ENCODE results near the gene NAV2. TPM values are rescaled to one million over a fixed set of nuclear protein-coding genes. Genes with fewer than 3 reads are reported as not detected.

NAV2 gene
- total RNA-seq, 2 donors from 2014 or later, result 21.3 to 45.3 TPM

DNA sequence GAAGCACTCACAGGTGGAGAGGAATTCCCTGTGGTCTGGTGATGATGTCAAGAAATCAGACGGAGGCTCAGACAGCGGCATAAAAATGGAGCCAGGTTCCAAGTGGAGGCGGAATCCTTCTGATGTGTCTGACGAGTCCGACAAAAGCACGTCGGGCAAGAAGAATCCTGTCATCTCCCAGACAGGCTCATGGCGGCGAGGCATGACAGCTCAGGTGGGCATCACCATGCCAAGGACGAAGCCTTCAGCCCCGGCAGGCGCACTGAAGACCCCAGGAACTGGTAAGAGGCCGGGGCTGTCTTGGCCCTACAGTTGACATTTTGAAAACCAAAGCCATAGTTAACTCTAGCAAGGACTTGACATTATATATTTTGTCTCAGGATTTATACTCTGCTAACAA lies 331.4 kb downstream of the NAV2 start:
- Histone ChIP-seq H3K9ac (ENCODE audit: low read depth in 2 of 2, low read length in 2 of 2) (no peak overlapping the region), H3K4me1 (no peaks in the 10 kb centered on the region), H3K27ac (no peak overlapping the region), H3K27me3 (no peaks in the 10 kb centered on the region), H3K9me3 (no peaks in the 10 kb centered on the region), H3K4me3 (no peak overlapping the region), H3K36me3 (no peaks in the 10 kb centered on the region)
- TF ChIP-seq, protein P1, sequence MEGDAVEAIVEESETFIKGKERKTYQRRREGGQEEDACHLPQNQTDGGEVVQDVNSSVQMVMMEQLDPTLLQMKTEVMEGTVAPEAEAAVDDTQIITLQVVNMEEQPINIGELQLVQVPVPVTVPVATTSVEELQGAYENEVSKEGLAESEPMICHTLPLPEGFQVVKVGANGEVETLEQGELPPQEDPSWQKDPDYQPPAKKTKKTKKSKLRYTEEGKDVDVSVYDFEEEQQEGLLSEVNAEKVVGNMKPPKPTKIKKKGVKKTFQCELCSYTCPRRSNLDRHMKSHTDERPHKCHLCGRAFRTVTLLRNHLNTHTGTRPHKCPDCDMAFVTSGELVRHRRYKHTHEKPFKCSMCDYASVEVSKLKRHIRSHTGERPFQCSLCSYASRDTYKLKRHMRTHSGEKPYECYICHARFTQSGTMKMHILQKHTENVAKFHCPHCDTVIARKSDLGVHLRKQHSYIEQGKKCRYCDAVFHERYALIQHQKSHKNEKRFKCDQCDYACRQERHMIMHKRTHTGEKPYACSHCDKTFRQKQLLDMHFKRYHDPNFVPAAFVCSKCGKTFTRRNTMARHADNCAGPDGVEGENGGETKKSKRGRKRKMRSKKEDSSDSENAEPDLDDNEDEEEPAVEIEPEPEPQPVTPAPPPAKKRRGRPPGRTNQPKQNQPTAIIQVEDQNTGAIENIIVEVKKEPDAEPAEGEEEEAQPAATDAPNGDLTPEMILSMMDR (IDR thresholded peaks at IDR 0.05), result no peak
- no peak for DNase-seq
- intact Hi-C loops (cut with DNase I), result no loop called here

DNA sequence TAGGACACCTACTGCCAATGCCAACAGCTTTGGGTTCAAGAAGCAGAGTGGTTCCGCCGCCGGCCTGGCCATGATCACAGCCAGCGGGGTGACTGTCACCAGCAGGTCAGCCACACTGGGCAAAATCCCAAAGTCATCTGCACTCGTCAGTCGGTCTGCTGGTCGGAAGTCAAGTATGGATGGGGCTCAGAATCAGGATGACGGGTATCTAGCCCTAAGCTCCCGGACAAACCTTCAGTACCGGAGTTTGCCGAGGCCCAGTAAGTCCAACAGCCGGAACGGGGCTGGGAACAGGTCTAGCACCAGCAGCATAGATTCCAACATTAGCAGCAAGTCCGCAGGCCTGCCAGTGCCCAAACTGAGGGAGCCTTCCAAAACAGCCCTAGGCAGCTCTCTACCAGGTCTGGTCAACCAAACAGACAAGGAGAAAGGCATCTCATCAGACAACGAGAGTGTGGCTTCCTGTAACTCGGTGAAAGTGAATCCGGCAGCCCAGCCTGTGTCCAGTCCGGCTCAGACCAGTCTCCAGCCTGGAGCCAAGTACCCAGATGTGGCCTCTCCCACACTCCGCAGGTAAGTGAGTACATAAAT lies 332.6 kb downstream of the NAV2 start:
- Histone ChIP-seq H3K36me3 (no peaks in the 10 kb centered on the region), H3K4me3 (no peak overlapping the region), H3K27ac (no peak overlapping the region), H3K9ac (ENCODE audit: low read depth in 2 of 2, low read length in 2 of 2) (no peak overlapping the region), H3K4me1 (no peaks in the 10 kb centered on the region), H3K27me3 (no peaks in the 10 kb centered on the region), H3K9me3 (no peaks in the 10 kb centered on the region)
- no peak for DNase-seq
- TF ChIP-seq, protein P1 (IDR thresholded peaks at IDR 0.05), result no peak
- intact Hi-C loops (cut with DNase I), result no loop called here

DNA sequence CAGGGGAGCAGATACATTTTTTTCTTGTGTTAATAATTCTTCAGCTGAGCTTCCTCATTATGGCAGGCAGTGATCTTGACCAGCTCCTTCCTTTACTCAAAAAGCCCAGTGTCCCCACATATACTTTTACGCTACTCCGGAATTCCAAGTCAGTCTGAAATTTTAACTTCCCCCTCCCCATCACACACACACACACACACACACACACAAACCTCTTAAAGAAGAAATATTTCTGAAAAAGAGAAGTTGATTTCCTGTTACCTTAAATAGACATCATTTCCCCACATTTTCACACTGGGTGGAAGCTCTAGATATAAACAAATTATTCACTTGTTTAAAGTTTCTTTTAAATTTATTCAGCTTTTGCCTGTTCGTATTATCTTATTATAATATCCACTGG lies 333.8 kb downstream of the NAV2 start:
- no peak for DNase-seq
- no peaks in the 10 kb centered on the region for H3K36me3 ChIP-seq
- H3K4me3 ChIP-seq, result no peak overlapping the region
- H3K9me3 ChIP-seq, result no peaks in the 10 kb centered on the region
- intact Hi-C loops (cut with DNase I), result no loop called here
- TF ChIP-seq, protein P1 (IDR thresholded peaks at IDR 0.05), result no peak
- no peak overlapping the region for H3K27ac ChIP-seq
- H3K4me1 ChIP-seq, result no peaks in the 10 kb centered on the region
- no peaks in the 10 kb centered on the region for H3K27me3 ChIP-seq
- H3K9ac ChIP-seq (ENCODE audit: low read depth in 2 of 2, low read length in 2 of 2), result no peak overlapping the region

DNA sequence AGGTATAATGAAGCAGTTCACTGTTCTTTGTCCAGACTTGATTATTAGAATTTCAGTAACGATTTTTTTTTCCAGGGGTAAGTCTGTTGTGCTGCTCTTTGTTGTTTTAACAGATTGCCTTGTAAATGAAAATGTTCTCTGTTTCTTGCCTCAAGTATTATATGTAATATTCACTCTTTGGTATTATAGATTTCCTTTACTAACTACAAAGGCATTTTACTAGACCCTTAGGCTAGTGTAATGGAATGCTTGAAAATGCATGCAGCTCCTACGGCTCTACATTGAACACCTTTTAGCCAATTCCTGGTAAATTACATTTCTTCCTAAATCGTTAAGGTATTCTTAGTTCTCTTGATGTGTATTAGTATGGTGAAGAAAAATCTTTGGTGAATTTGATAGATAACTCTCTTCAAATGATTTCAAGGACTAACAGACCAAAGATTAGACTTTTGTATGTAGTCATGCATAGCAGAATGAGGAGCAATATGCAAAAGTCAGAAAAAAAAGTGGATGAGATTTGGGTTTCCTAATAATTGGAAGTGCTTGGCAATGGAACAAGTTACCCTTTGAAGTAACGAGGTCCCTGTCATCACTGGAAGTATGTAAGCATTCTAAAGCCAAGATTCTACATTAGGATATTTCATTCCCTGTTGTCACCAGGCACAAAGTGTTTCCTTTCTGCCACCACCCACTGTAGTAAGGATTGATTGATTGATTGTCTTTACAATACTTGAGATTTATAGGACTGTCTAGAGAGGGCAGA lies 334.6 kb downstream of the NAV2 start:
- no peak for DNase-seq
- Histone ChIP-seq H3K9me3 (no peaks in the 10 kb centered on the region), H3K36me3 (no peaks in the 10 kb centered on the region), H3K9ac (ENCODE audit: low read depth in 2 of 2, low read length in 2 of 2) (no peak overlapping the region), H3K4me3 (no peak overlapping the region), H3K27ac (no peak overlapping the region), H3K27me3 (no peaks in the 10 kb centered on the region), H3K4me1 (no peaks in the 10 kb centered on the region)
- intact Hi-C loops (cut with DNase I), result no loop called here
- TF ChIP-seq, protein P1 (IDR thresholded peaks at IDR 0.05), result no peak

DNA sequence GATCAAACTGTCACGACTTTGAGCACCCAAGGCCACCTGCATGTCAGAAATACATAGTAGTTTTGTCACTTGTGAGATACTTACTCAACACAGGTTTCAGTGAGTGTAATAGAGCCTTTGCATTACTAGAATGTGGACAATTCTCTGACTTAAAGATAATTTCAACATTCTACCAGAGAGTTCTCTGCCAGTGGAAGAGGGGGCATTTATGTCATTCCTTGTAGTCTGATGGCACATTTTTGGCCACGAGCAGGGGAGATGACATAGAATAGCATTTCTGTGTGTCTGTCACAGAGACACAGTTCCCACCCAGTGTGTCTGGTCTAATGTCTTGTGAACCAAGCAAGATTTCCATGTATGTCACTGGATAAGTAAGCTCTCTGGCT lies 335.1 kb downstream of the NAV2 start:
- Histone ChIP-seq H3K9ac (ENCODE audit: low read depth in 2 of 2, low read length in 2 of 2) (no peak overlapping the region), H3K27me3 (no peaks in the 10 kb centered on the region), H3K36me3 (no peaks in the 10 kb centered on the region), H3K4me3 (no peak overlapping the region), H3K4me1 (no peaks in the 10 kb centered on the region), H3K9me3 (no peaks in the 10 kb centered on the region), H3K27ac (no peak overlapping the region)
- no peak for DNase-seq
- TF ChIP-seq, protein P1 (IDR thresholded peaks at IDR 0.05), result no peak
- intact Hi-C loops (cut with DNase I), result no loop called here

Measured in colonic mucosa (tissue), 4 donors.